Bronchial epithelial cell (primary cell): ENCODE measurements around the gene DPY19L1. TPM values are rescaled to one million over a fixed set of nuclear protein-coding genes. Genes with fewer than 3 reads are reported as not detected.
"Not testable (repeated sequence)": the region's sequence is repeated elsewhere in the genome, so short reads cannot be mapped to it uniquely, and the experiment has no call there.

Experiments used
- DNase-seq: peaks from one replicate; pipeline ENCODE4 v3.0.0-alpha.2; 2010; ENCODE audit warnings: low read depth
- FAIRE-seq: peaks from 2 replicates; lab custom pipeline; 2011; peaks lifted over from hg19 to GRCh38; lab: Jason Lieb, UNC
- H3K27me3 ChIP-seq: 2 replicates; pipeline ENCODE4 v1.5.1; 2011; ENCODE audit warnings: low read length; ENCODE audit not compliant: control insufficient read depth, insufficient read depth
- H3K36me3 ChIP-seq: 2 replicates; pipeline ENCODE4 v1.5.1; 2011; ENCODE audit warnings: low read length; ENCODE audit not compliant: control insufficient read depth, insufficient read depth
- H3K4me3 ChIP-seq: 2 replicates; pipeline ENCODE4 v1.5.1; 2011; ENCODE audit warnings: mild to moderate bottlenecking, low read depth, low read length, control low read depth
- total RNA-seq: library from RNA; depleted of rRNA; stranded (reverse); fragments of >200 nt; gene quantifications from 2 replicates; pipeline ENCODE4 v1.2.1, GENCODE V29; 2014
- TF ChIP-seq, protein P1 (sequence below): IDR thresholded peaks from 2 replicates; pipeline ENCODE4 v1.5.1; 2011; ENCODE audit warnings: mild to moderate bottlenecking, moderate library complexity, low read length, control low read depth, inconsistent platforms; ENCODE audit not compliant: insufficient read depth, severe bottlenecking

DPY19L1 gene
- total RNA-seq, 1 donor from 2014 or later: 13.4 TPM

- Histone ChIP-seq H3K36me3 (no peaks in the 10 kb centered on the region), H3K27me3 (no peaks in the 10 kb centered on the region), H3K4me3 (no peak overlapping the region)
- no peak for DNase-seq
- FAIRE-seq: no peak
- TF ChIP-seq, protein P1, sequence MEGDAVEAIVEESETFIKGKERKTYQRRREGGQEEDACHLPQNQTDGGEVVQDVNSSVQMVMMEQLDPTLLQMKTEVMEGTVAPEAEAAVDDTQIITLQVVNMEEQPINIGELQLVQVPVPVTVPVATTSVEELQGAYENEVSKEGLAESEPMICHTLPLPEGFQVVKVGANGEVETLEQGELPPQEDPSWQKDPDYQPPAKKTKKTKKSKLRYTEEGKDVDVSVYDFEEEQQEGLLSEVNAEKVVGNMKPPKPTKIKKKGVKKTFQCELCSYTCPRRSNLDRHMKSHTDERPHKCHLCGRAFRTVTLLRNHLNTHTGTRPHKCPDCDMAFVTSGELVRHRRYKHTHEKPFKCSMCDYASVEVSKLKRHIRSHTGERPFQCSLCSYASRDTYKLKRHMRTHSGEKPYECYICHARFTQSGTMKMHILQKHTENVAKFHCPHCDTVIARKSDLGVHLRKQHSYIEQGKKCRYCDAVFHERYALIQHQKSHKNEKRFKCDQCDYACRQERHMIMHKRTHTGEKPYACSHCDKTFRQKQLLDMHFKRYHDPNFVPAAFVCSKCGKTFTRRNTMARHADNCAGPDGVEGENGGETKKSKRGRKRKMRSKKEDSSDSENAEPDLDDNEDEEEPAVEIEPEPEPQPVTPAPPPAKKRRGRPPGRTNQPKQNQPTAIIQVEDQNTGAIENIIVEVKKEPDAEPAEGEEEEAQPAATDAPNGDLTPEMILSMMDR: no peak
Observed at GRCh38 chr7:34895202-34895601, 142.1 kb downstream of the DPY19L1 start.

- FAIRE-seq: no peak
Observed at GRCh38 chr7:34889951-34890350, 147.3 kb downstream of the DPY19L1 start.

DNA sequence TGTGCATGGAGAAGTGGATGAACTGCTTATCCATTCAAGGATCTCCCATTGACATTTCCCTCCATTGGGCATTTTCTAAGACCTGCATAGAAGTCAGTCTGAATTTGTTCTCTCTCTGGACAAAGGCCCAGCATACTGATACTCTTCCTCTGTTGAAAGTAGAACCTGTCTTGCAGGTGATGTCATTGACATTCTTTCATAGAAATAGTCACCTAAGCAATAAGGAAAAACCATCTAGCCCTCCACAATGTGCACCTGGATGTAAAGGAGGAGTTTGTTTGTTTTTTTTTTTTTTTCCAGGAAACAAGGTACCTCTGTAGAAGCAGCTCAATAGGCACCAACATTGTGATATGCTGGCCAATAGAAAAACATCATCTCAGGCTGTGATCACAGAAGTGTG is 150.4 kb downstream of the DPY19L1 start:
- Histone ChIP-seq H3K4me3 (no peak overlapping the region), H3K27me3 (no peaks in the 10 kb centered on the region), H3K36me3 (no peaks in the 10 kb centered on the region)
- peak; percentile 27 for DNase-seq
- FAIRE-seq: no peak
- TF ChIP-seq, protein P1: no peak

More at GRCh38 chr7:34889951-34890350, 147.3 kb downstream of the DPY19L1 start:
- no peaks in the 10 kb centered on the region for H3K36me3 ChIP-seq
- TF ChIP-seq, protein P1: no peak
- no peaks in the 10 kb centered on the region for H3K27me3 ChIP-seq
- no peak overlapping the region for H3K4me3 ChIP-seq
- DNase-seq: no peak

DNA sequence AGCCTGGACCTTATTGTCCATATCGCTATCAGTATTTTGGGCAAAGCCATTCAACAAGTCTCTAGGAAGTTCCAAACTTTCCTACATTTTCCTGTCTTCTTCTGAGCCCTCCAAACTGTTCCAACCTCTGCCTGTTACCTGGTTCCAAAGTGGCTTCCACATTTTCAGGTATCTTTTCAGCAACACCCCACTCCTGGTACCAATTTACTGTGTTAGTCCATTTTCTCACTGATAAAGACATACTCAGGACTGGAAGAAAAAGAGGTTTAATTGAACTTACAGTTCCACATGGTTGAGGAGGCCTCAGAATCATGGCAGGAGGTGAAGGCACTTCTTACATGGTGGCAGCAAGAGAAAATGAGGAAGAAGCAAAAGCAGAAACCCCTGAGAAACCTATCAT is 153.4 kb downstream of the DPY19L1 start:
- not testable (repeated sequence) for DNase-seq, FAIRE-seq, H3K36me3 ChIP-seq, H3K27me3 ChIP-seq, H3K4me3 ChIP-seq

GRCh38 chr7:34879871-34880270 is 157.4 kb downstream of the DPY19L1 start:
- Histone ChIP-seq H3K27me3 (no peaks in the 10 kb centered on the region), H3K4me3 (no peak overlapping the region), H3K36me3 (no peaks in the 10 kb centered on the region)
- DNase-seq (no peak), FAIRE-seq (no peak)
- TF ChIP-seq, protein P1: no peak

GRCh38 chr7:34878944-34879735 is 158.1 kb downstream of the DPY19L1 start:
- peak; percentile 66 for FAIRE-seq
- H3K27me3 ChIP-seq, H3K36me3 ChIP-seq, H3K4me3 ChIP-seq, DNase-seq: not testable (repeated sequence)

Other genes starting within 250 kb of the DPY19L1 start
- under 0.01 TPM in 1 of 2 replicates, not detected in the other for gene TBX20, start 216.6 kb upstream of the DPY19L1 start, total RNA-seq